NCI-H2227 (cell line): Measurements from ENCODE around the gene UBXN11.
"Not testable (repeated sequence)": the region's sequence is repeated elsewhere in the genome, so short reads cannot be mapped to it uniquely, and the experiment has no call there.

ENCODE experiments used
- DNase-seq: peaks from one replicate; lab custom pipeline; 2025; ENCODE audit not compliant: unreplicated experiment; lab: John Stamatoyannopoulos, UW

UBXN11 gene

GRCh38 chr1:26305667-26306289 is 658 bp downstream of the UBXN11 start:
- no peak for DNase-seq

- DNase-seq: no peak
Measured at GRCh38 chr1:26302733-26303405, 3.6 kb downstream of the UBXN11 start.

GRCh38 chr1:26300578-26301275 is 5.7 kb downstream of the UBXN11 start:
- DNase-seq: no peak

- no peak for DNase-seq
Measured at GRCh38 chr1:26297791-26298124, 8.7 kb downstream of the UBXN11 start.

GRCh38 chr1:26297057-26297790 is 9.2 kb downstream of the UBXN11 start:
- DNase-seq: no peak

- no peak for DNase-seq
Measured at GRCh38 chr1:26296340-26297056, 9.9 kb downstream of the UBXN11 start.

- no peak for DNase-seq
Measured at GRCh38 chr1:26295194-26296138, 11.0 kb downstream of the UBXN11 start.

GRCh38 chr1:26293911-26294463 is 12.4 kb downstream of the UBXN11 start:
- DNase-seq: no peak

GRCh38 chr1:26292735-26293134 is 13.7 kb downstream of the UBXN11 start:
- not testable (repeated sequence) for DNase-seq

- no peak for DNase-seq
Measured at GRCh38 chr1:26291939-26292338, 14.5 kb downstream of the UBXN11 start.

- DNase-seq: no peak
Measured at GRCh38 chr1:26291433-26291832, 15.0 kb downstream of the UBXN11 start.

GRCh38 chr1:26290882-26291261 is 15.6 kb downstream of the UBXN11 start:
- DNase-seq: no peak

GRCh38 chr1:26290122-26290881 is 16.1 kb downstream of the UBXN11 start:
- DNase-seq: no peak

GRCh38 chr1:26289158-26290059 is 17.0 kb downstream of the UBXN11 start:
- DNase-seq: no peak

GRCh38 chr1:26288311-26288941 is 18.0 kb downstream of the UBXN11 start:
- DNase-seq: no peak

- no peak for DNase-seq
Measured at GRCh38 chr1:26287811-26288210, 18.6 kb downstream of the UBXN11 start.

- no peak for DNase-seq
Measured at GRCh38 chr1:26287033-26287711, 19.3 kb downstream of the UBXN11 start.
